WTC11 (cell line): ENCODE measurements around the gene EPN3.

Experiments
- CTCF ChIP-seq: fragments of 200-600 bp; IDR thresholded peaks from 2 replicates; pipeline ENCODE4 v1.8.0; 2022; ENCODE audit warnings: antibody characterized with exemption
- ETV6 ChIP-seq: sonication (generic); formaldehyde crosslinking; IDR thresholded peaks from 2 replicates; pipeline ENCODE4 v1.8.1; 2022; ENCODE audit warnings: mild to moderate bottlenecking, missing genetic modification reagents
- HMGXB4 ChIP-seq: sonication (generic); formaldehyde crosslinking; IDR thresholded peaks from 2 replicates; pipeline ENCODE4 v1.8.1; 2023; ENCODE audit warnings: mild to moderate bottlenecking, moderate library complexity, missing genetic modification reagents
- IRF2 ChIP-seq: sonication (generic); formaldehyde crosslinking; IDR thresholded peaks from 2 replicates; pipeline ENCODE4 v1.8.0; 2022; ENCODE audit warnings: low read depth, missing genetic modification reagents, borderline replicate concordance
- JUN ChIP-seq: sonication (generic); formaldehyde crosslinking; IDR thresholded peaks from 2 replicates; pipeline ENCODE4 v1.8.0; 2023; ENCODE audit warnings: mild to moderate bottlenecking, missing genetic modification reagents
- MXD4 ChIP-seq: fragments of 250-450 bp; sonication (Bioruptor Pico); IDR thresholded peaks from 2 replicates; pipeline ENCODE4 v1.8.0; 2021; ENCODE audit warnings: mild to moderate bottlenecking, moderate library complexity, borderline replicate concordance
- NFE2L1 ChIP-seq: sonication (generic); formaldehyde crosslinking; IDR thresholded peaks from 2 replicates; pipeline ENCODE4 v1.8.1; 2023; ENCODE audit warnings: missing genetic modification reagents
- NR2C2 ChIP-seq: sonication (generic); formaldehyde crosslinking; IDR thresholded peaks from 2 replicates; pipeline ENCODE4 v1.8.0; 2022; ENCODE audit warnings: mild to moderate bottlenecking, missing genetic modification reagents
- TEAD1 ChIP-seq: sonication (generic); formaldehyde crosslinking; IDR thresholded peaks from 2 replicates; pipeline ENCODE4 v1.8.0; 2022; ENCODE audit warnings: mild to moderate bottlenecking, missing genetic modification reagents
- TEAD4 ChIP-seq: sonication (generic); formaldehyde crosslinking; IDR thresholded peaks from 2 replicates; pipeline ENCODE4 v1.8.0; 2022; ENCODE audit warnings: mild to moderate bottlenecking, missing genetic modification reagents
- ZNF396 ChIP-seq: fragments of 250-450 bp; sonication (Bioruptor Pico); IDR thresholded peaks from 2 replicates; pipeline ENCODE4 v1.8.0; 2021; ENCODE audit warnings: mild to moderate bottlenecking, moderate library complexity, borderline replicate concordance
- ZNF425 ChIP-seq: fragments of 250-450 bp; sonication (Bioruptor Pico); conservative IDR thresholded peaks from 2 replicates; pipeline ENCODE4 v1.9.0; 2021; ENCODE audit warnings: mild to moderate bottlenecking
- ZNF671 ChIP-seq: fragments of 250-450 bp; sonication (Bioruptor Pico); IDR thresholded peaks from 2 replicates; pipeline ENCODE4 v1.8.0; 2021; ENCODE audit warnings: mild to moderate bottlenecking

- no peak for TF ChIP-seq NR2C2
- no peak for TF ChIP-seq ZNF425 (CRISPR knock-in tag)
- TF ChIP-seq ETV6, result no peak
- TF ChIP-seq HMGXB4 (CRISPR knock-in tag), result no peak
- no peak for TF ChIP-seq ZNF671 (CRISPR knock-in tag)
- TF ChIP-seq CTCF, result no peak
- TF ChIP-seq MXD4 (CRISPR knock-in tag), result no peak
- TF ChIP-seq JUN (CRISPR knock-in tag), result no peak
- TF ChIP-seq NFE2L1, result no peak
- no peak for TF ChIP-seq ZNF396 (CRISPR knock-in tag)
- TF ChIP-seq IRF2, result no peak
- TF ChIP-seq TEAD1, result no peak
- no peak for TF ChIP-seq TEAD4 (CRISPR knock-in tag)
Measured at GRCh38 chr17:50554201-50554600, 21.7 kb downstream of the EPN3 start.
